GM23248 (cell line): ENCODE measurements around the gene SYNGR3. TPM values are rescaled to one million over a fixed set of nuclear protein-coding genes. Genes with fewer than 3 reads are reported as not detected.

Experiments used
- DNase-seq: peaks from one replicate; pipeline ENCODE4 v3.0.0-alpha.2; 2015
- H2AFZ ChIP-seq: fragments of 200-600 bp; sonication (generic); 2 replicates; pipeline ENCODE4 v1.6.1; 2016; ENCODE audit warnings: antibody characterized with exemption
- H3F3A ChIP-seq: fragments of 200-600 bp; sonication (generic); 2 replicates; pipeline ENCODE4 v1.6.1; 2016; ENCODE audit warnings: mild to moderate bottlenecking, antibody characterized with exemption, mixed run types; ENCODE audit not compliant: insufficient read depth
- H3K27ac ChIP-seq: fragments of 200-600 bp; sonication (generic); 2 replicates; pipeline ENCODE4 v1.5.1; 2016; ENCODE audit warnings: mild to moderate bottlenecking
- H3K27me3 ChIP-seq: fragments of 200-600 bp; sonication (generic); replicated peaks from 2 replicates; pipeline ENCODE4 v1.6.1; 2016; ENCODE audit warnings: mild to moderate bottlenecking; ENCODE audit not compliant: insufficient read depth
- H3K36me3 ChIP-seq: fragments of 200-600 bp; sonication (generic); 2 replicates; pipeline ENCODE4 v1.6.1; 2016; ENCODE audit warnings: low read depth, mild to moderate bottlenecking
- H3K4me1 ChIP-seq: fragments of 200-600 bp; sonication (generic); 2 replicates; pipeline ENCODE4 v1.6.1; 2016; ENCODE audit warnings: mild to moderate bottlenecking; ENCODE audit not compliant: insufficient read depth
- H3K4me2 ChIP-seq: fragments of 200-600 bp; sonication (generic); one replicate; pipeline ENCODE4 v1.6.1; 2016; ENCODE audit warnings: mild to moderate bottlenecking; ENCODE audit not compliant: unreplicated experiment
- H3K4me3 ChIP-seq: fragments of 200-600 bp; sonication (generic); 2 replicates; pipeline ENCODE4 v1.5.1; 2016; ENCODE audit warnings: mild to moderate bottlenecking
- H3K79me2 ChIP-seq: fragments of 200-600 bp; sonication (generic); 2 replicates; pipeline ENCODE4 v1.6.1; 2016; ENCODE audit warnings: mild to moderate bottlenecking; ENCODE audit not compliant: insufficient read depth
- H3K9ac ChIP-seq: fragments of 200-600 bp; sonication (generic); 2 replicates; pipeline ENCODE4 v1.6.1; 2016; ENCODE audit warnings: mild to moderate bottlenecking
- H3K9me2 ChIP-seq: fragments of 200-600 bp; sonication (generic); 2 replicates; pipeline ENCODE4 v1.6.1; 2016; ENCODE audit warnings: mixed run types, mild to moderate bottlenecking, moderate library complexity; ENCODE audit not compliant: insufficient read depth
- H3K9me3 ChIP-seq: fragments of 200-600 bp; sonication (generic); one replicate; pipeline ENCODE4 v1.6.1; 2017; ENCODE audit warnings: low read depth
- H4K20me1 ChIP-seq: fragments of 200-600 bp; sonication (generic); 2 replicates; pipeline ENCODE4 v1.6.0; 2016; ENCODE audit not compliant: insufficient read depth
- EZH2 ChIP-seq: fragments of 200-600 bp; sonication (generic); IDR thresholded peaks from 2 replicates; pipeline ENCODE4 v1.6.1; 2018; ENCODE audit warnings: antibody characterized with exemption, mild to moderate bottlenecking; ENCODE audit not compliant: insufficient read depth, poor library complexity, severe bottlenecking
- EZH2phosphoT487 ChIP-seq: fragments of 200-600 bp; sonication (generic); IDR thresholded peaks from 2 replicates; pipeline ENCODE4 v1.6.1; 2018; ENCODE audit warnings: antibody characterized with exemption, moderate library complexity, mild to moderate bottlenecking, low read depth; ENCODE audit not compliant: insufficient read depth
- WGBS, 2 experiments: methylation state at CpG; one replicate each; pipeline ENCODE4 v1.1.6; 2015 to 2017; ENCODE audit warnings: low lambda C conversion rate in 2 of 2, low coverage in 1 of 2; ENCODE audit errors: missing lambda C conversion rate in 2 of 2; 5-methylcytosine and 5-hydroxymethylcytosine counted together
- in situ Hi-C: fragments of 300-500 bp; cut with MboI; formaldehyde crosslinking; loops from 2 replicates; pipeline ENCODE4 v1.15.0; 2020
- polyA plus RNA-seq: library from polyadenylated mRNA; unstranded; fragments of >200 nt; fragmentation: Nextera tagmentation; extraction: Ambion mirVana; gene quantifications from 2 replicates; pipeline ENCODE4 v1.2.1, GENCODE V29; 2016
- total RNA-seq: library from RNA; depleted of rRNA; stranded (reverse); fragments of >200 nt; shearing (Covaris generic); gene quantifications from 2 replicates; pipeline ENCODE4 v1.2.3, GENCODE V29; 2014

SYNGR3 gene
- total and polyA plus RNA-seq, 2 experiments from 2014 or later = 0.22 to 1.3 TPM

DNA sequence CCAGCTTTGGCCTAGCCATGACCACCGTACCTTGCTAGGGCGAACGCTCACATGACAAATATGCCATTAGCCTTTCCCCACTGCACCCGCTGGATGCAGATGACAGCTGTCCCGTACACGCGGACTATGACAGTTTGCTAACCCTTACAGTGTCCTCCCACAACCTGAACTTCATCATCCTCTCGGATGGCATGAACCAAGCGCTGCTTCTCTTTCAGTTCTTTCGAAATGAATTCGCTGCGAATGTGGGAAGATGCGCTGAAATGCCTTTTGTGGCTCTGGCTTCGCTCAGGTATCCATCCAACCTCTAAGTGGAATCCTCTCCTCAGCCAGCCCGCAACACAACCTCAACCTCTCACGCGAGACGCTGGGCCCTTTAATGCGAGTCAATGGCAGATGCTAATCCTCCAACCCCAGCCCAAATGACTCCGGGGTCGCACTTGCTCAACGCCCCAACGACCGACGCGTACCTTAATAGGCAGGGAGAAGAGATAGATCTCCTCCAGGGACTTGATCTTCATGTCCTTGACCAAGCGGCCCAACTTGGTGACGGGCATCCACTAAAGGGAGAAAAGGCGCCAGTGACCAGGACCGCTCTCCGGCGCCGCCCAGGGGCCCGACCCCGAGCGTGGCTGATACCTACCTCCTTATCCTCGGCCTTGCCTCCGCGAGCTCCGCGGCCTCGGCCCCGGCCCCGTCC is 25.8 kb upstream of the SYNGR3 start:
- Histone ChIP-seq H3K79me2 (peaks cover 73% of the 10 kb centered on the region), H3K4me2 (peak overlapping the region; percentile 88), H4K20me1 (no peaks in the 10 kb centered on the region), H3K4me1 (peaks cover 6% of the 10 kb centered on the region), H3F3A (peaks cover 40% of the 10 kb centered on the region), H3K27ac (peak overlapping the region; percentile 91), H3K36me3 (peaks cover 24% of the 10 kb centered on the region), H3K4me3 (peak overlapping the region; percentile 93), H3K9ac (peak overlapping the region; percentile 97), H3K9me2 (no peaks in the 10 kb centered on the region), H3K9me3 (no peaks in the 10 kb centered on the region), H2AFZ (no peak overlapping the region), H3K27me3 (no peaks in the 10 kb centered on the region)
- no peak for TF ChIP-seq EZH2
- no peak for TF ChIP-seq EZH2phosphoT487
- DNase-seq = peak; percentile 58
- 20 to 25% methylated on average over 36 to 44 of the region's 44 CpGs for WGBS, 2 experiments
- in situ Hi-C loops = no loop called here

DNA sequence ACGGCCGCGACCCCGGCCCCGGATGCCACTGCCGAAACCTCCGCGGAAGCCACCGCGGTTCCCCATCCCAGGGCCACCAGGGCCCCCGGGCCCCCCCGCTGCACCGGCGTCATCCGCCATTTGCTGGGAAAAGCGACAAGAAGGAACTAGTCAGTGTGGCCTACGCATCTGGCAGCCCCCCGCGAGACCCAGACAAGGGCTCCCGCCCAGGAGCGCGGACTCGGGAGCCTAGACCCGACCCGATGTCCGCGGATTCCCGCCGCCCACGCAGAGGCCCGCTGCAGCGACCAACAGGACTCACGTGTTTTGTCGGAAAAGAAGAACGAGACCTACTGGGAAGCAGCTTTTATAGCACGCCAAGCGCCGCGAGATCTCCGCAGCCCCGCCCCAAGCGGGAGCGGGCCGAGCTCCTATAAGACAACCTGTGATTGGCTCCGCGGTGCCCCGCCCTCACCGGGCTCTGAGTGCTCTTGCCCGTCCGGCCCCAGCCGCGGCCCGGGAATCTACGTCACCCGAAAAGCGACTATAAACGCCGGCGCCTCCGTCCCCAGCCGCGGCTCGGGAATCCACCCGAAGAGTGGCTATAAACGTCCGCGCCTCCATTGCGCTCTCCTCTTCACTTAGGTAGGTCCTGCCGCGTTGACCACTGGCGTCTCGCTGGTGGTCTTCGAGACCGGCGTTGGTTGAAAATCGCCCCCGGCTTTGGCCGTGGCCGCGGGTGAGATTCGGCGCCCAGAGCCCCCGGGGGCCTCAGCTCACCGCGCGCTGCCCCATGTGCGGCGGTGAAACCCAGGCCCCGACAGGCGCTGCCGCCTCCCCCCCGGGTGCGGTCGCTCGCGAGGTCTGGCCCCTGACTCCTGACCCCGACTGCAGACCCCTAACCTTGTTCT is 25.0 kb upstream of the SYNGR3 start, which contains the start of gene RPS2:
TSS of gene RPS2 (minus strand) at position 321 of the 890 bp plus-strand sequence. CDS start at position 120, 201 bp downstream.
- H4K20me1 ChIP-seq = no peaks in the 10 kb centered on the region
- WGBS, 2 experiments = 1% methylated on average over 76 to 95 of the region's 97 CpGs
- peak within 1 kb of the TSS; percentile 88 for H3K4me2 ChIP-seq
- H3K79me2 ChIP-seq = peaks cover 69% of the 10 kb centered on the region
- H2AFZ ChIP-seq = peak within 1 kb of the TSS; percentile 71
- no peak for TF ChIP-seq EZH2phosphoT487
- TF ChIP-seq EZH2 = no peak
- peak within 1 kb of the TSS; percentile 91 for H3K27ac ChIP-seq
- no peaks in the 10 kb centered on the region for H3K9me3 ChIP-seq
- H3K9me2 ChIP-seq = no peaks in the 10 kb centered on the region
- H3K4me3 ChIP-seq = peak within 1 kb of the TSS; percentile 93
- peaks cover 6% of the 10 kb centered on the region for H3K4me1 ChIP-seq
- H3K27me3 ChIP-seq = no peaks in the 10 kb centered on the region
- peaks cover 24% of the 10 kb centered on the region for H3K36me3 ChIP-seq
- peaks cover 40% of the 10 kb centered on the region for H3F3A ChIP-seq
- DNase-seq = peak; percentile 99
- in situ Hi-C loops = no loop called here
- H3K9ac ChIP-seq = peak within 1 kb of the TSS; percentile 97

DNA sequence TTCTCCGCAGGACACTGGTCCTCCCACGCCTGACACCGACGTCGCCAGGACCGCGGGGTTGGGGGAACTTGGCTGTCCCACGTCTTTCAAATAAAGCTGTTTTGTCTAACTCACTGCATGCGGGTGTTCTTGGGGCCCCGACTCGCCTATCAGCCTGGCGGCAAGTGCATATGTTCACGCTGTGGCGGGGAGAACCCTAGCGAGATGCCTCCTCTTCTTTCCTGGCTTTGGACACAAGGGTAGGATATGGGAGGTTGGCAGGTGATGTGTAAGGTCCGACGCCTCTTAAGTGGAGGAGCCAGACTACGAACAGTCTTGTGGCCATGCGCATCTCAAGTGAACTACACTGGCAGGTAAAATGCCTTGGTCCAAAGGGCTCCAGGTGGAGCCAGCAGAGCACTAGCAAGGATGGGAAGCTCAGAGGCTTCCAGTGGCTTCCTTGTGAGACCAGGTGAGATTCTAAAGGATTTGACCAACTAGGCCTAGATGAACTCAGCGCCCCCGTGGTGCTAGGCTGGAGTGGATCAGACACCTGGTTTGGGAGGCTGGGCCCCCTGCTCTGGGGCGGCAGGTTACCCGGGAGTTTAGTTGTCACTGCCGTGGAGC is 24.3 kb upstream of the SYNGR3 start:
- Histone ChIP-seq H3K9me2 (no peaks in the 10 kb centered on the region), H3K4me3 (peak overlapping the region; percentile 93), H3K4me1 (peaks cover 6% of the 10 kb centered on the region), H3K27me3 (no peaks in the 10 kb centered on the region), H4K20me1 (no peaks in the 10 kb centered on the region), H2AFZ (peak overlapping the region; percentile 71), H3K27ac (peak overlapping the region; percentile 91), H3K36me3 (peaks cover 24% of the 10 kb centered on the region), H3K9ac (peak overlapping the region; percentile 97), H3K4me2 (peak overlapping the region; percentile 81), H3K9me3 (no peaks in the 10 kb centered on the region), H3K79me2 (peaks cover 61% of the 10 kb centered on the region), H3F3A (peaks cover 33% of the 10 kb centered on the region)
- peak; percentile 42 for DNase-seq
- WGBS, 2 experiments = 13 to 15% methylated on average over 24 of the region's 24 CpGs
- in situ Hi-C loops = no loop called here
- no peak for TF ChIP-seq EZH2
- no peak for TF ChIP-seq EZH2phosphoT487

DNA sequence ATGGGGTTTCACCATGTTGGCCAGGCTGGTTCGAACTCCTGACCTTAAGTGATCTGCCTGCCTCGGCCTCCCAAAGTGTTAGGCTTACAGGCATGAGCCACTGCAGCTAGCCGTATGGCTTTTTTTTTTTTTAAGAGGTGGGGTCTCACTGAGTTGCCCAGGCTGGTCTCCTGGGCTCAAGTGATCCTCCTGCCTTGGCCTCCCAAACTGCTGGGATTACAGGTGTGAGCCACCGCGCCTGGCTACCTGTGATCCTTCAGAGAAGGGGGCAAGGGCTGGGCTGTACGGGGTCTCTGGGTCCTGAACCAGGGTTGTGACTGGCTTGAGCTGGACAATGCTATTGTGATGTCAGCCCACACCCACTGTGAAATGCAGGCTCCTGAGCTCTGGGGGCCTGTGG is 23.3 kb upstream of the SYNGR3 start, which contains the start of gene RNF151:
TSS of gene RNF151 (plus strand) at position 397 of the 400 bp plus-strand sequence. CDS start 26 bp downstream, outside the sequence.
- Histone ChIP-seq H3K4me1 (peaks cover 12% of the 10 kb centered on the region), H3K27ac (peak within 1 kb of the TSS; percentile 91), H3K4me3 (peak within 1 kb of the TSS; percentile 93), H3K27me3 (no peaks in the 10 kb centered on the region), H4K20me1 (no peaks in the 10 kb centered on the region), H3K79me2 (peaks cover 60% of the 10 kb centered on the region), H3K4me2 (peak within 1 kb of the TSS; percentile 81), H2AFZ (0 out of 2 replicates have a peak within 1 kb of the TSS, but pooled peaks have one; percentile 71), H3K9me3 (no peaks in the 10 kb centered on the region), H3K36me3 (peaks cover 24% of the 10 kb centered on the region), H3K9ac (peak within 1 kb of the TSS; percentile 97), H3K9me2 (no peaks in the 10 kb centered on the region), H3F3A (peaks cover 25% of the 10 kb centered on the region)
- 96% methylated on average over 6 of the region's 6 CpGs for WGBS, 2 experiments
- in situ Hi-C loops = no loop called here
- no peak for DNase-seq
- TF ChIP-seq EZH2phosphoT487 (no peak), EZH2 (no peak)
